HEK293 (cell line): ENCODE measurements around the gene RBFOX2.

ENCODE experiments used
- CTCF ChIA-PET: fragments of 350-600 bp; formaldehyde crosslinking; extraction: SDS; loops from one replicate; lab custom pipeline; 2021; ENCODE audit warnings: antibody characterized with exemption; lab: Yijun Ruan, JAX
- POLR2A ChIA-PET: fragments of 300-600 bp; formaldehyde crosslinking; extraction: SDS; loops from one replicate; lab custom pipeline; 2020; ENCODE audit warnings: antibody characterized with exemption, inconsistent platforms; lab: Yijun Ruan, JAX
- H3K27ac ChIP-seq: fragments of 200-500 bp; sonication (Bioruptor generic); 2 replicates; pipeline ENCODE4 v1.5.1; 2014; ENCODE audit warnings: low read depth, low read length, control low read depth, inconsistent platforms; ENCODE audit errors: extremely low read depth
- H3K36me3 ChIP-seq, 2 experiments: fragments of 200-500 bp in 1 of 2; sonication (Bioruptor generic) in 1 of 2; 1 replicate in 1 of 2; 2 replicates in 1 of 2; pipeline ENCODE4 v1.5.1; 2014 to 2017; ENCODE audit warnings: inconsistent platforms in 2 of 2, low read length in 2 of 2; ENCODE audit not compliant: control insufficient read depth in 2 of 2, insufficient read depth in 1 of 2
- H3K4me1 ChIP-seq: fragments of 200-500 bp; sonication (Bioruptor generic); 2 replicates; pipeline ENCODE4 v1.5.1; 2014; ENCODE audit warnings: mild to moderate bottlenecking, low read length, inconsistent platforms; ENCODE audit not compliant: control insufficient read depth, insufficient read depth
- H3K4me3 ChIP-seq: 2 replicates; pipeline ENCODE4 v1.5.1; 2011; ENCODE audit warnings: low read depth, mild to moderate bottlenecking, control low read depth, low read length, moderate library complexity
- H3K9me3 ChIP-seq: fragments of 200-500 bp; sonication (Bioruptor generic); 2 replicates; pipeline ENCODE4 v1.5.1; 2014; ENCODE audit warnings: low read depth, low read length, inconsistent platforms; ENCODE audit not compliant: control insufficient read depth, insufficient read depth
- HOXA7 ChIP-seq: sonication (generic); formaldehyde crosslinking; IDR thresholded peaks from 2 replicates; pipeline ENCODE4 v1.8.1; 2022; ENCODE audit warnings: missing genetic modification reagents, borderline replicate concordance
- PRDM1 ChIP-seq: fragments of 450-650 bp; formaldehyde crosslinking; IDR thresholded peaks from 2 replicates; pipeline ENCODE4; 2016; ENCODE audit warnings: missing biosample characterization, missing genetic modification characterization
- RBAK ChIP-seq: fragments of 450-650 bp; formaldehyde crosslinking; IDR thresholded peaks from 2 replicates; pipeline ENCODE4 v1.5.1; 2016; ENCODE audit warnings: missing biosample characterization, missing genetic modification characterization
- REPIN1 ChIP-seq: fragments of 450-650 bp; formaldehyde crosslinking; IDR thresholded peaks from 2 replicates; pipeline ENCODE4 v1.5.1; 2017; ENCODE audit warnings: missing biosample characterization, missing genetic modification characterization, low read depth
- SETDB1 ChIP-seq: IDR thresholded peaks from one replicate; pipeline ENCODE4 v1.6.1; 2017; ENCODE audit warnings: mild to moderate bottlenecking, low read length, moderate library complexity, mixed read lengths; ENCODE audit not compliant: insufficient read length
- YY1 ChIP-seq: fragments of 450-650 bp; formaldehyde crosslinking; IDR thresholded peaks from 2 replicates; pipeline ENCODE4 v1.5.1; 2018; ENCODE audit warnings: missing biosample characterization, missing genetic modification characterization
- ZBTB48 ChIP-seq: fragments of 450-650 bp; formaldehyde crosslinking; IDR thresholded peaks from 2 replicates; pipeline ENCODE4 v1.5.1; 2016; ENCODE audit warnings: missing biosample characterization, missing genetic modification characterization
- ZBTB8A ChIP-seq: fragments of 450-650 bp; formaldehyde crosslinking; IDR thresholded peaks from 2 replicates; pipeline ENCODE4 v1.5.1; 2016; ENCODE audit warnings: missing biosample characterization, missing genetic modification characterization
- ZNF114 ChIP-seq: fragments of 450-650 bp; formaldehyde crosslinking; IDR thresholded peaks from 2 replicates; pipeline ENCODE4 v1.5.0; 2017; ENCODE audit warnings: missing biosample characterization, missing genetic modification characterization
- ZNF121 ChIP-seq: fragments of 450-650 bp; formaldehyde crosslinking; IDR thresholded peaks from 2 replicates; pipeline ENCODE4 v1.5.1; 2016; ENCODE audit warnings: missing biosample characterization, missing genetic modification characterization
- ZNF140 ChIP-seq: fragments of 450-650 bp; formaldehyde crosslinking; IDR thresholded peaks from 2 replicates; pipeline ENCODE4 v1.5.1; 2016; ENCODE audit warnings: missing biosample characterization, missing genetic modification characterization
- ZNF433 ChIP-seq: fragments of 450-650 bp; formaldehyde crosslinking; IDR thresholded peaks from 2 replicates; pipeline ENCODE4 v1.5.1; 2016; ENCODE audit warnings: missing biosample characterization, missing genetic modification characterization, low read depth
- ZNF521 ChIP-seq: fragments of 450-650 bp; formaldehyde crosslinking; IDR thresholded peaks from 2 replicates; pipeline ENCODE4 v1.5.1; 2017; ENCODE audit warnings: missing biosample characterization, mild to moderate bottlenecking, missing genetic modification characterization
- ZNF664 ChIP-seq: fragments of 450-650 bp; formaldehyde crosslinking; IDR thresholded peaks from 2 replicates; pipeline ENCODE4 v1.5.1; 2016; ENCODE audit warnings: missing biosample characterization, missing genetic modification characterization
- ZNF701 ChIP-seq: fragments of 450-650 bp; formaldehyde crosslinking; IDR thresholded peaks from 2 replicates; pipeline ENCODE4 v1.5.1; 2016; ENCODE audit warnings: missing biosample characterization, missing genetic modification characterization
- TF ChIP-seq, protein P1 (sequence below): fragments of 450-650 bp; formaldehyde crosslinking; IDR thresholded peaks from 2 replicates; pipeline ENCODE4 v1.5.1; 2016; ENCODE audit warnings: missing biosample characterization, missing genetic modification characterization
- TF ChIP-seq, protein P2 (sequence below): fragments of 450-650 bp; formaldehyde crosslinking; IDR thresholded peaks from 2 replicates; pipeline ENCODE4 v1.5.1; 2017; ENCODE audit warnings: missing biosample characterization, missing genetic modification characterization
- TF ChIP-seq, protein P3 (sequence below): fragments of 450-650 bp; formaldehyde crosslinking; IDR thresholded peaks from 2 replicates; pipeline ENCODE4 v1.5.1; 2016; ENCODE audit warnings: missing biosample characterization, missing genetic modification characterization
- TF ChIP-seq, protein P4 (sequence below): fragments of 450-650 bp; formaldehyde crosslinking; IDR thresholded peaks from 2 replicates; pipeline ENCODE4 v1.5.1; 2017; ENCODE audit warnings: missing biosample characterization, missing genetic modification characterization
- TF ChIP-seq, protein P5 (sequence below): fragments of 450-650 bp; formaldehyde crosslinking; IDR thresholded peaks from 2 replicates; pipeline ENCODE4 v1.5.1; 2016; ENCODE audit warnings: missing biosample characterization, missing genetic modification characterization

RBFOX2 gene

DNA sequence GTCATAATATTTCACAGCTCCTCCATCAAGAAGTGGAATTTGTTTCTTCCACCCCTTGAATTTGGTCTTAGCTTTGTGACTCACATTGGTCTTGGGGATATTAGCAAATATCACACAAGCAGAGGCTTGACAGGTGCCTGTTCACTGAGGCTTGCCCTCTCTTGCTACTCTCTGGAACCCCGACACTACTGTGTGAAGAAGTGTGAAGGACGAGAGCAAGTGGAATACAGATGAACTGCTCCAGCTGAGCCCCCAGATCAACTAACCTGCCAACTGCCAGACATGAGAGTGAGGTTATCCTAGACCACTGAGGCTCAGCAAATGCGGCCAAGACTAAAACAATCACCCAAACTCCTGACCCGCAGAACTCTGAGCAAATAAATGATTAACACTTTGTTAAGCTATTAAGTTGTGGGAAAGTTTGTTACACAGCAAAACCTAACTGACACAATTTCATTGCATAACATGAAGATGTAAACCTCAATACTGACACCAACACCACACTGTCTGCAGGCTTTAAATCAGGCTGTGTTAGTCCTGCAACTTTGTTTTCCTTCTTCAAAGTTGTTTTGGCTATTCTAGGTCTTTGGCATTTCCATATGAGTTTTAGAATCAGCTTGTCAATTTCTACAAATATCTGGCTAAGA, 168.4 kb downstream of the RBFOX2 start:
- ChIA-PET POLR2A (interaction anchor here (0.6 kb wide), 1 partner anchor 9 kb away, joined by 10 read pairs; no protein-coding TSS in a partner anchor), CTCF (interaction anchor here (1.0 to 1.4 kb wide), 2 partner anchors 17 to 205 kb away, joined by 3 read pairs; no protein-coding TSS in a partner anchor)
- Histone ChIP-seq H3K4me1 (peaks cover 19% of the 10 kb centered on the region), H3K9me3 (no peaks in the 10 kb centered on the region), H3K36me3 (no peaks in the 10 kb centered on the region), H3K27ac (no peak overlapping the region), H3K4me3 (no peak overlapping the region)
- TF ChIP-seq RBAK (tag by site-specific recombination) (0 out of 2 replicates have a peak, but pooled peaks have one; percentile 31), HOXA7 (CRISPR knock-in tag) (no peak), PRDM1 (tag by site-specific recombination) (no peak)

DNA sequence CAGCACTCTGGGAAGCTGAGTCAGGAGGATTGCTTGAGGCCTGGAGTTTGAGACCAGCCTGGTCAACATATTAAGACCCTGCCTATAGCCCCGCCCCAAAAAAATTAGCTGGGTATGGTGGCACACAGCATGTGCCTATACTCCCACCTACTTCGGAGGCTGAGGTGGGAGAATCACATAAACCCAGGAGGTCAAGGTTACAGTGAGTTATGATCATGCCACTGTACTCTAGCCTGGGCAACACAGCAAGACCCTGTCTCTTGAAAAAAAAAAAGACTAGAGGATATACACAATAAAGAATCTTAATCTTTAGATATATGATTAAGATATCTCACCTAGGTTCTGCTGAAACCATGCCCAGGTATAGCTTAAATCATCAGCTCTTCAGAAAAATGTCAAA, 174.3 kb downstream of the RBFOX2 start:
- TF ChIP-seq ZNF121 (0 out of 2 replicates have a peak, but pooled peaks have one; percentile 54), HOXA7 (CRISPR knock-in tag) (no peak)
- ChIA-PET CTCF (interaction anchor here (1.4 kb wide), 1 partner anchor 12 kb away, joined by 6 read pairs; no protein-coding TSS in a partner anchor), POLR2A (no interaction called here)
- peaks cover 18% of the 10 kb centered on the region for H3K4me1 ChIP-seq
- no peak overlapping the region for H3K27ac ChIP-seq
- no peak overlapping the region for H3K4me3 ChIP-seq
- H3K36me3 ChIP-seq: no peaks in the 10 kb centered on the region
- no peaks in the 10 kb centered on the region for H3K9me3 ChIP-seq

DNA sequence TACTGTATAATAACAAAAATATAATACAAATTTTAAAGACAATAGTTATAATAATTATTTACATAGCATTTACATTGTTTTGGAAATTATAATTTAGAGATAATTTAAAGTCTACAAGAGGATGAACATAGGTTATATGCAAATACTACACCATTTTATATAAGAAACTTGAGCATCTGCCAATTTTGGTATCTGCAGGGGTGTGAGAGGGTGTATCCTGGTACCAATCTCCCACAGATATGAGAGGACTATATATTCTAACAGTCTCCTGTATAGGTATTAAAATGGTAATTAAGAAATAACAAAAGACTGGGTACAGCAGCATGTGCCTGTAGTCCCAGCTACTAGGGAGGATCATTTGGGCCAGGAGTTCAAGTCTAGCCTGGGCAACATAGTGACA, 176.5 kb downstream of the RBFOX2 start:
- Histone ChIP-seq H3K4me1 (peaks cover 21% of the 10 kb centered on the region), H3K36me3 (no peaks in the 10 kb centered on the region), H3K4me3 (no peak overlapping the region), H3K9me3 (no peaks in the 10 kb centered on the region), H3K27ac (no peak overlapping the region)
- CTCF ChIA-PET: no interaction called here
- POLR2A ChIA-PET: no interaction called here
- TF ChIP-seq ZNF114 (tag by site-specific recombination): no peak
- no peak for TF ChIP-seq ZBTB8A (tag by site-specific recombination)
- TF ChIP-seq, protein P1, sequence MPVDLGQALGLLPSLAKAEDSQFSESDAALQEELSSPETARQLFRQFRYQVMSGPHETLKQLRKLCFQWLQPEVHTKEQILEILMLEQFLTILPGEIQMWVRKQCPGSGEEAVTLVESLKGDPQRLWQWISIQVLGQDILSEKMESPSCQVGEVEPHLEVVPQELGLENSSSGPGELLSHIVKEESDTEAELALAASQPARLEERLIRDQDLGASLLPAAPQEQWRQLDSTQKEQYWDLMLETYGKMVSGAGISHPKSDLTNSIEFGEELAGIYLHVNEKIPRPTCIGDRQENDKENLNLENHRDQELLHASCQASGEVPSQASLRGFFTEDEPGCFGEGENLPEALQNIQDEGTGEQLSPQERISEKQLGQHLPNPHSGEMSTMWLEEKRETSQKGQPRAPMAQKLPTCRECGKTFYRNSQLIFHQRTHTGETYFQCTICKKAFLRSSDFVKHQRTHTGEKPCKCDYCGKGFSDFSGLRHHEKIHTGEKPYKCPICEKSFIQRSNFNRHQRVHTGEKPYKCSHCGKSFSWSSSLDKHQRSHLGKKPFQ (tag by site-specific recombination): no peak
- no peak for TF ChIP-seq YY1
- no peak for TF ChIP-seq ZNF521 (tag by site-specific recombination)
- no peak for TF ChIP-seq SETDB1
- no peak for TF ChIP-seq ZNF701 (tag by site-specific recombination)
- TF ChIP-seq, protein P2, sequence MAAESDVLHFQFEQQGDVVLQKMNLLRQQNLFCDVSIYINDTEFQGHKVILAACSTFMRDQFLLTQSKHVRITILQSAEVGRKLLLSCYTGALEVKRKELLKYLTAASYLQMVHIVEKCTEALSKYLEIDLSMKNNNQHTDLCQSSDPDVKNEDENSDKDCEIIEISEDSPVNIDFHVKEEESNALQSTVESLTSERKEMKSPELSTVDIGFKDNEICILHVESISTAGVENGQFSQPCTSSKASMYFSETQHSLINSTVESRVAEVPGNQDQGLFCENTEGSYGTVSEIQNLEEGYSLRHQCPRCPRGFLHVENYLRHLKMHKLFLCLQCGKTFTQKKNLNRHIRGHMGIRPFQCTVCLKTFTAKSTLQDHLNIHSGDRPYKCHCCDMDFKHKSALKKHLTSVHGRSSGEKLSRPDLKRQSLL (tag by site-specific recombination): no peak
- no peak for TF ChIP-seq ZBTB48 (tag by site-specific recombination)
- no peak for TF ChIP-seq ZNF433
- TF ChIP-seq, protein P3, sequence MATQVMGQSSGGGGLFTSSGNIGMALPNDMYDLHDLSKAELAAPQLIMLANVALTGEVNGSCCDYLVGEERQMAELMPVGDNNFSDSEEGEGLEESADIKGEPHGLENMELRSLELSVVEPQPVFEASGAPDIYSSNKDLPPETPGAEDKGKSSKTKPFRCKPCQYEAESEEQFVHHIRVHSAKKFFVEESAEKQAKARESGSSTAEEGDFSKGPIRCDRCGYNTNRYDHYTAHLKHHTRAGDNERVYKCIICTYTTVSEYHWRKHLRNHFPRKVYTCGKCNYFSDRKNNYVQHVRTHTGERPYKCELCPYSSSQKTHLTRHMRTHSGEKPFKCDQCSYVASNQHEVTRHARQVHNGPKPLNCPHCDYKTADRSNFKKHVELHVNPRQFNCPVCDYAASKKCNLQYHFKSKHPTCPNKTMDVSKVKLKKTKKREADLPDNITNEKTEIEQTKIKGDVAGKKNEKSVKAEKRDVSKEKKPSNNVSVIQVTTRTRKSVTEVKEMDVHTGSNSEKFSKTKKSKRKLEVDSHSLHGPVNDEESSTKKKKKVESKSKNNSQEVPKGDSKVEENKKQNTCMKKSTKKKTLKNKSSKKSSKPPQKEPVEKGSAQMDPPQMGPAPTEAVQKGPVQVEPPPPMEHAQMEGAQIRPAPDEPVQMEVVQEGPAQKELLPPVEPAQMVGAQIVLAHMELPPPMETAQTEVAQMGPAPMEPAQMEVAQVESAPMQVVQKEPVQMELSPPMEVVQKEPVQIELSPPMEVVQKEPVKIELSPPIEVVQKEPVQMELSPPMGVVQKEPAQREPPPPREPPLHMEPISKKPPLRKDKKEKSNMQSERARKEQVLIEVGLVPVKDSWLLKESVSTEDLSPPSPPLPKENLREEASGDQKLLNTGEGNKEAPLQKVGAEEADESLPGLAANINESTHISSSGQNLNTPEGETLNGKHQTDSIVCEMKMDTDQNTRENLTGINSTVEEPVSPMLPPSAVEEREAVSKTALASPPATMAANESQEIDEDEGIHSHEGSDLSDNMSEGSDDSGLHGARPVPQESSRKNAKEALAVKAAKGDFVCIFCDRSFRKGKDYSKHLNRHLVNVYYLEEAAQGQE (tag by site-specific recombination): no peak
- TF ChIP-seq, protein P4, sequence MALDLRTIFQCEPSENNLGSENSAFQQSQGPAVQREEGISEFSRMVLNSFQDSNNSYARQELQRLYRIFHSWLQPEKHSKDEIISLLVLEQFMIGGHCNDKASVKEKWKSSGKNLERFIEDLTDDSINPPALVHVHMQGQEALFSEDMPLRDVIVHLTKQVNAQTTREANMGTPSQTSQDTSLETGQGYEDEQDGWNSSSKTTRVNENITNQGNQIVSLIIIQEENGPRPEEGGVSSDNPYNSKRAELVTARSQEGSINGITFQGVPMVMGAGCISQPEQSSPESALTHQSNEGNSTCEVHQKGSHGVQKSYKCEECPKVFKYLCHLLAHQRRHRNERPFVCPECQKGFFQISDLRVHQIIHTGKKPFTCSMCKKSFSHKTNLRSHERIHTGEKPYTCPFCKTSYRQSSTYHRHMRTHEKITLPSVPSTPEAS: no peak
- TF ChIP-seq, protein P5, sequence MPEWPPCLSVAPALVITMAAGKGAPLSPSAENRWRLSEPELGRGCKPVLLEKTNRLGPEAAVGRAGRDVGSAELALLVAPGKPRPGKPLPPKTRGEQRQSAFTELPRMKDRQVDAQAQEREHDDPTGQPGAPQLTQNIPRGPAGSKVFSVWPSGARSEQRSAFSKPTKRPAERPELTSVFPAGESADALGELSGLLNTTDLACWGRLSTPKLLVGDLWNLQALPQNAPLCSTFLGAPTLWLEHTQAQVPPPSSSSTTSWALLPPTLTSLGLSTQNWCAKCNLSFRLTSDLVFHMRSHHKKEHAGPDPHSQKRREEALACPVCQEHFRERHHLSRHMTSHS (tag by site-specific recombination): no peak
- no peak for TF ChIP-seq ZNF140 (tag by site-specific recombination)
- TF ChIP-seq ZNF664 (tag by site-specific recombination): no peak
- no peak for TF ChIP-seq REPIN1 (tag by site-specific recombination)
